Esophagus squamous epithelium (tissue), 5 donors: ENCODE results near the gene SBDS. TPM values are rescaled to one million over a fixed set of nuclear protein-coding genes. Genes with fewer than 3 reads are reported as not detected.
"Not testable (repeated sequence)": the region's sequence is repeated elsewhere in the genome, so short reads cannot be mapped to it uniquely, and the experiment has no call there.

ENCODE experiments used
- DNase-seq: peaks from one replicate; lab custom pipeline; 2025; lab: John Stamatoyannopoulos, UW
- H3K27ac ChIP-seq, 4 donors: fragments of 200-600 bp; sonication (generic); one replicate each; pipeline ENCODE4 v1.5.1; 2016 to 2019; ENCODE audit warnings: mild to moderate bottlenecking in 1 of 4
- H3K27me3 ChIP-seq, 4 donors: fragments of 200-600 bp; sonication (generic); 1 replicate in 3 of 4; 2 replicates in 1 of 4; pipeline versions ENCODE4 v1.5.1 to v1.6.0; 2017 to 2021; ENCODE audit warnings: antibody characterized with exemption in 1 of 4
- H3K36me3 ChIP-seq, 3 donors: fragments of 200-600 bp; sonication (generic); one replicate each; pipeline ENCODE4 v1.5.1; 2016 to 2019
- H3K4me1 ChIP-seq, 3 donors: fragments of 200-600 bp; sonication (generic); one replicate each; pipeline ENCODE4 v1.5.1; 2017 to 2019
- H3K4me3 ChIP-seq, 4 donors: fragments of 200-600 bp; sonication (generic); 1 replicate in 3 of 4; 2 replicates in 1 of 4; pipeline ENCODE4 v1.5.1; 2016 to 2019; ENCODE audit warnings: mild to moderate bottlenecking in 2 of 4, moderate library complexity in 1 of 4
- H3K9me3 ChIP-seq, 3 donors: fragments of 200-600 bp; sonication (generic); one replicate each; pipeline ENCODE4 v1.5.1; 2016 to 2019
- POLR2A ChIP-seq, 4 donors: fragments of 450-650 bp; IDR thresholded peaks; one replicate each; pipeline ENCODE4 v1.6.1; 2017; ENCODE audit warnings: antibody characterized with exemption in 4 of 4, mild to moderate bottlenecking in 4 of 4, moderate library complexity in 3 of 4
- WGBS, 2 donors: methylation state at CpG; one replicate each; pipeline ENCODE4 v1.1.5; 2018; 5-methylcytosine and 5-hydroxymethylcytosine counted together
- intact Hi-C: fragments of 100-400 bp; cut with DNase I; formaldehyde crosslinking; loops from one replicate; pipeline ENCODE4 v1.15.0; 2022
- total RNA-seq, 4 donors: library from RNA; depleted of rRNA; stranded (reverse); fragments of >200 nt; gene quantifications; one replicate each; pipeline ENCODE4 v1.1.0, GENCODE V29; 2016
- TF ChIP-seq, protein P1 (sequence below), 6 experiments: fragments of 450-650 bp in 4 of 6; fragments of 200-600 bp in 2 of 6; sonication (generic) in 2 of 6; IDR thresholded peaks; one replicate each; pipeline ENCODE4 v1.5.1; 2016 to 2019; ENCODE audit warnings: antibody characterized with exemption in 6 of 6, mild to moderate bottlenecking in 4 of 6, moderate library complexity in 4 of 6
- donor health status: DM: yes; HTN: yes; CAD: no.

SBDS gene
- 100 to 1,000 TPM in 2 of 4 donors, 10 to 100 TPM in 2; 55.8 to 133 (median 98.8) TPM for total RNA-seq

- H3K9me3 ChIP-seq, intact Hi-C loops, H3K27me3 ChIP-seq: not testable (repeated sequence)
- TF ChIP-seq, protein P1, sequence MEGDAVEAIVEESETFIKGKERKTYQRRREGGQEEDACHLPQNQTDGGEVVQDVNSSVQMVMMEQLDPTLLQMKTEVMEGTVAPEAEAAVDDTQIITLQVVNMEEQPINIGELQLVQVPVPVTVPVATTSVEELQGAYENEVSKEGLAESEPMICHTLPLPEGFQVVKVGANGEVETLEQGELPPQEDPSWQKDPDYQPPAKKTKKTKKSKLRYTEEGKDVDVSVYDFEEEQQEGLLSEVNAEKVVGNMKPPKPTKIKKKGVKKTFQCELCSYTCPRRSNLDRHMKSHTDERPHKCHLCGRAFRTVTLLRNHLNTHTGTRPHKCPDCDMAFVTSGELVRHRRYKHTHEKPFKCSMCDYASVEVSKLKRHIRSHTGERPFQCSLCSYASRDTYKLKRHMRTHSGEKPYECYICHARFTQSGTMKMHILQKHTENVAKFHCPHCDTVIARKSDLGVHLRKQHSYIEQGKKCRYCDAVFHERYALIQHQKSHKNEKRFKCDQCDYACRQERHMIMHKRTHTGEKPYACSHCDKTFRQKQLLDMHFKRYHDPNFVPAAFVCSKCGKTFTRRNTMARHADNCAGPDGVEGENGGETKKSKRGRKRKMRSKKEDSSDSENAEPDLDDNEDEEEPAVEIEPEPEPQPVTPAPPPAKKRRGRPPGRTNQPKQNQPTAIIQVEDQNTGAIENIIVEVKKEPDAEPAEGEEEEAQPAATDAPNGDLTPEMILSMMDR (IDR thresholded peaks at IDR 0.05): peak in 1 of 6 experiments; percentile 16
- peak in 3 of 4 donors; percentile 94 to 99 (median 99) for TF ChIP-seq POLR2A (IDR thresholded peaks at IDR 0.05)
- H3K36me3 ChIP-seq: peaks cover 11 to 54% (median 25%) of the 10 kb centered on the region in 3 donors
- H3K4me1 ChIP-seq: peaks cover 0 to 41% (median 16%) of the 10 kb centered on the region in 3 donors
- H3K4me3 ChIP-seq: peak within 1 kb of the TSS; percentile 88 to 91 (median 90)
- DNase-seq: peak; percentile 70
- 0% methylated on average over 13 to 51 of the region's 59 CpGs for WGBS, 2 donors
- H3K27ac ChIP-seq: peak within 1 kb of the TSS; percentile 99 to 100 (median 100)
These were observed at the start of gene SBDS for GRCh38 chr7:66995050-66995776. Gene SBDS (minus strand): TSS chr7:66995586. CDS start chr7:66995417, 169 bp downstream.

DNA sequence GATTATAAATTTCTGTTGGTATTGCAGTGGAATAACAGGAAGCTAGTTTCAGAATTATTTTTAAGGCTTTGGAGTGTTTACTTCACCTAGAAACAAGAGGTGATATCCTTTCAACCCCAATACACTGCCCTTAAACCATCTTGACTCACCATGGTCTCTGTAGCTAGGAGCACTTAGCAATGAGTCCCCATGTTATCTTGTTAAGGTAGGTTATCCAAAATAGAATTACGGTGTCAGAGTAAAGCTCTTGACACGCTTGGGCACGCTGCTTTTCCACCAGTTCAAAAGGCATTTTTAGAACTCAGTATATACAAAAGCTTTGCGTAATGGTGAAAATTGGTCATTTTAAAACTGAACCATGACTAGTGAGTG lies 48.2 kb upstream of the SBDS start:
- 35 to 39% methylated on average over 4 of the region's 4 CpGs for WGBS, 2 donors
- peak overlapping the region in 1 of 4 donors; percentile 12 for H3K4me3 ChIP-seq
- peak overlapping the region; percentile 31 to 72 (median 51) for H3K27ac ChIP-seq
- H3K36me3 ChIP-seq, H3K9me3 ChIP-seq, DNase-seq, H3K27me3 ChIP-seq, intact Hi-C loops: not testable (repeated sequence)
- H3K4me1 ChIP-seq: peaks cover 0 to 19% (median 10%) of the 10 kb centered on the region in 3 donors

GRCh38 chr7:67042781-67043558 lies 47.6 kb upstream of the SBDS start:
- intact Hi-C loops, H3K9me3 ChIP-seq, H3K36me3 ChIP-seq, DNase-seq, H3K27me3 ChIP-seq: not testable (repeated sequence)
- peak overlapping the region in 1 of 4 donors; percentile 12 for H3K4me3 ChIP-seq
- WGBS, 2 donors: 70 to 73% methylated on average over 5 of the region's 5 CpGs
- H3K4me1 ChIP-seq: peaks cover 0 to 19% (median 10%) of the 10 kb centered on the region in 3 donors
- H3K27ac ChIP-seq: peak overlapping the region; percentile 39 to 72 (median 52)

- intact Hi-C loops, DNase-seq: not testable (repeated sequence)
- 27 to 41% methylated on average over 2 of the region's 2 CpGs for WGBS, 2 donors
These were observed 45.4 kb upstream of the SBDS start for GRCh38 chr7:67040832-67041231.

GRCh38 chr7:67036432-67037395 lies 41.3 kb upstream of the SBDS start:
- intact Hi-C loops, H3K27ac ChIP-seq, H3K9me3 ChIP-seq, DNase-seq, H3K4me3 ChIP-seq, H3K27me3 ChIP-seq, H3K4me1 ChIP-seq: not testable (repeated sequence)
- WGBS, 2 donors: 82 to 89% methylated on average over 6 to 7 of the region's 10 CpGs
- peaks cover 0 to 45% (median 0%) of the 10 kb centered on the region in 3 donors for H3K36me3 ChIP-seq

More at GRCh38 chr7:67040832-67041231, 45.4 kb upstream of the SBDS start:
- Histone ChIP-seq H3K36me3 (peaks cover 0 to 18% (median 0%) of the 10 kb centered on the region in 3 donors), H3K27ac (peak overlapping the region in 1 of 4 donors; percentile 39), H3K4me1 (peaks cover 0 to 19% (median 10%) of the 10 kb centered on the region in 3 donors)
- not testable (repeated sequence) for H3K4me3 ChIP-seq, H3K9me3 ChIP-seq, H3K27me3 ChIP-seq
- TF ChIP-seq, protein P1 (IDR thresholded peaks at IDR 0.05): peak in 2 of 6 experiments; percentile 17 to 38

DNA sequence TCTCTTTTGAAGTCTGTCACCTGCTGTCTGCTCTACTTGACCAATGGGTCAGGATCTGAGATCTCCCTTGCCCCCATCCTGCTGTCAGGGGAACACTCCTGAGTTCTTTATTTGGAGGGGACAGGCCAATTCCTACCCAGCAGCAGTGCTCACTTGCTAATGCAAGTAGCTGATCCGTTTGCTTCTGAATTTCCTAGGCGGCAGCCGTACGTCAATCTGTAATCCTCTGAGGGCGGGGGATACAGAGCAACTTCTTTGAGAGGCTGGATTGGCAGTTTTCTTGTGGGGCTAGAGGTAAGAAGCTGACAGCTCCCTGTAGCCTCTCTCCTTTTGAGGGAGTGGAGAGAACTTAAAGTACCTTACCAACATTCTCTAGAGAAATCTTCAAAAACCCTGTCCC lies 37.9 kb upstream of the SBDS start:
- no peak for TF ChIP-seq POLR2A (IDR thresholded peaks at IDR 0.05)
- intact Hi-C loops: no loop called here
- Histone ChIP-seq H3K27me3 (no peaks in the 10 kb centered on the region), H3K27ac (no peak overlapping the region), H3K4me1 (no peaks in the 10 kb centered on the region), H3K36me3 (peaks cover 4 to 69% (median 6%) of the 10 kb centered on the region in 3 donors), H3K9me3 (no peaks in the 10 kb centered on the region), H3K4me3 (no peak overlapping the region)
- 93 to 94% methylated on average over 5 of the region's 5 CpGs for WGBS, 2 donors
- no peak for DNase-seq

DNA sequence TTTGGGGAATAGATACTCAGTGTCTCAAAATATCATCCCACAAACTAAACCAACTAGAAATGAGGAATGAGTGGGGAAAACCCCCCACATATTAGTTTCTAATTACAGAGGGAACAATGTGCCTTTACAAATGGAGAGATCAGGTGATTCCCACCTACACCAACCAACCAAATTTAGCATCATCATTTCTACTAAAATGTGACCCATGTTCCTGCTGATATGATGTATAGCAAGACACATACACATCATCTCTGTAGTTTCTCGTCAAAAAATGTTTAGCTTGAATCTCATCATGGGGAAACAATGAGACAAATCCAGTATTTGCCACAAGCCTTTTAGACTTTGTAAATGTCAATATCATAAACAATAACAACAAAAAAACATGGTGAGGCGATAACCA lies 36.3 kb upstream of the SBDS start:
- H3K4me3 ChIP-seq, DNase-seq, H3K27ac ChIP-seq, H3K9me3 ChIP-seq, intact Hi-C loops, H3K27me3 ChIP-seq, H3K4me1 ChIP-seq: not testable (repeated sequence)
- peaks cover 4 to 79% (median 6%) of the 10 kb centered on the region in 3 donors for H3K36me3 ChIP-seq
- WGBS, 2 donors: 85 to 88% methylated on average over 1 to 2 of the region's 2 CpGs

DNA sequence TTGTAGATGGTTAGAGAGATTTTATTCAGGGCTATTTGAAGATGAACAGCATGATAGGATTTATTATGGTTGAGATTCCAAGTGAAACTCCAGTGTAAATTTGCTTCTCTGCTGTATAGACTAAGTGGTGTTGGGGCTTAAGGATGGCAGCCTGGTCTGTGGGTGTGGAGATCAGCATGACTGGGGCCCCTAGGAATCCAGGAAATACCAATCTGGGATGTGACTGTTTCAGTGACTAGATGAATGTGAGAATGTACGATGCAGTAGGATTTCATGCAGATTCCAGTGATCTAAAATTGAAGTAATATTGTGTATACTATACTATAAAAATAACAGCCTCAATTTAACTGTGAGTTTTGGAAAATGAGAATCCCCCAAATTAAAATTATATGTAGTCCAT lies 30.1 kb upstream of the SBDS start:
- WGBS, 2 donors: 60 to 76% methylated on average over 1 of the region's 1 CpG
- H3K27ac ChIP-seq, H3K4me3 ChIP-seq, DNase-seq, intact Hi-C loops, H3K27me3 ChIP-seq, H3K4me1 ChIP-seq, H3K9me3 ChIP-seq: not testable (repeated sequence)
- peaks cover 4 to 96% (median 9%) of the 10 kb centered on the region in 3 donors for H3K36me3 ChIP-seq
